Measurements from ENCODE around the gene IDH3A.

Gene IDH3A

DNA sequence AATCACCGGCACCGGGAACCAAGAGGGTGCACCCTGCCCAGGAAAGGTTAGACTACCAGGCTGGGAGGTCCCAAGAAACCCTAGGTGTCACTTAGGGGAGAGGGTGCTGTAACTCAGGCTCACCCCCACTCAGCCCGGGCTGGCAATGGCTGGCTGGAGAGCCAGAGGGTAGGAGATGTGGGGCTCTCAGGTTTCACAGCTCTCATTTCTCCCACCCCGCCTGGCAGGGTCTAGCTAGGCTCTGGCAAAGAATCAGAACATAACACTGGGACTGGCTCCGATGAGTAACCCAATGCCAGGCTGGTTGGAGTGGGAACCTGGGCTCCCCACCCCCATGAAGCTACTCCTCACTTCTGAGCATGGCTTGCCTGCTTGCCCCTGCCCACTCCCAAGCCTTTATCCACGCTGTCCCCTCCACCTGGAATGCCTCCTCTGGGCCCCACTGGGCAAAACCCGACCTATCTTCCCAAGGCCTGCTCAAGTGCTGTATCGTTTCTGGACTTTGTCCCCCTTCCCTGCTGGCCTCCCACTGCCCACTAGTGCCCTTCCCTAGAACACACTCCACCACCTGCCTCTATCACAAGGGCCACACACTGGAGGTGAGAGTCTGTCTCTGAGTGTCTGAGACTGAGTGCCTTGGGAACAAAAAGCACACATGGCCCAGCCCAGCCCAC is 19.9 kb upstream of the IDH3A start:
- ChIA-PET CTCF (interaction anchor here (1.2 to 2.4 kb wide), 4 partner anchors 17 to 111 kb away, joined by 3 to 10 read pairs (median 5); no protein-coding TSS in a partner anchor), POLR2A (no interaction called here)
- 78% methylated on average over 5 of the region's 8 CpGs for WGBS (ENCODE audit: insufficient coverage)
- Histone ChIP-seq H3K4me1 (ENCODE audit: control extremely low read depth in 1 of 4, control insufficient read depth in 4 of 4, insufficient read depth in 4 of 4, low read length in 3 of 4) (peaks cover 4 to 24% (median 17%) of the 10 kb centered on the region in 4 experiments), H3K36me3 (ENCODE audit: control insufficient read depth in 4 of 4, insufficient read depth in 4 of 4, low read length in 3 of 4) (no peaks in the 10 kb centered on the region), H3K4me3 (ENCODE audit: control insufficient read depth in 1 of 7, extremely low read depth in 1 of 7, insufficient read depth in 4 of 7, low read depth in 2 of 7, low read length in 6 of 7) (no peak overlapping the region), H3K27me3 (replicated peaks in 2 of 5; ENCODE audit: control insufficient read depth in 4 of 5, insufficient read depth in 5 of 5, low read length in 4 of 5) (peaks cover 0 to 1% (median 0%) of the 10 kb centered on the region in 5 experiments), H3K9me3 (ENCODE audit: control extremely low read depth in 1 of 5, control insufficient read depth in 4 of 5, insufficient read depth in 2 of 5, low read depth in 1 of 5, low read length in 4 of 5) (no peaks in the 10 kb centered on the region), H3K27ac (ENCODE audit: insufficient read depth in 1 of 2, low read depth in 1 of 2, low read length in 2 of 2, poor library complexity in 1 of 2, severe bottlenecking in 2 of 2) (no peak overlapping the region)
- no peak for DNase-seq

DNA sequence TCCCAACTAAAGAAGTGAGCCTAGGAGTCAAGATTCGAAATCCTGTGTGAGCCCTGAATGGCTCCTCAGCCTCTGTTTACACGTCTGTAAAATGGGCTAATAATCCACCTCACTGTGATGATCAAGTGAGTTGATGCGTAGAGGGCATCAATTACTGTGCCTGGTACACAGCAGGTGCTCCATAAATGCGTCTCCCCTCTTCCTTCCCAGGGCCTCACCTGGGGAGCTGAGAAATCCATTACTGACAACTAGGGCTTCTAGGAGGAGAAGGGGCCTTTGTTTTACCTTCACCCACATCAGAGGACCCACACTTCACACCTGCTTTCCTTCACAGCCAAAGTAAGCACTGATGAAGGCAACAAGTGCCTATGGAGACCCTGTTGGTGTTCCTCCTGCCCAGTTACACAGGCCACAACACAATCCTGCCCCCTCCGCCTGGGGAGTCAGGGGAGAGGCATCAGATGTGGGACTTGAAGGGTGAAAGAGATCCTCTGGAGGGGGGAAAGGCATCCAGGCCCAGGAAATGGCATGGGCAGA is 19.3 kb upstream of the IDH3A start:
- Histone ChIP-seq H3K4me3 (ENCODE audit: control insufficient read depth in 1 of 7, extremely low read depth in 1 of 7, insufficient read depth in 4 of 7, low read depth in 2 of 7, low read length in 6 of 7) (no peak overlapping the region), H3K9me3 (ENCODE audit: control extremely low read depth in 1 of 5, control insufficient read depth in 4 of 5, insufficient read depth in 2 of 5, low read depth in 1 of 5, low read length in 4 of 5) (no peaks in the 10 kb centered on the region), H3K4me1 (ENCODE audit: control extremely low read depth in 1 of 4, control insufficient read depth in 4 of 4, insufficient read depth in 4 of 4, low read length in 3 of 4) (peaks cover 4 to 24% (median 18%) of the 10 kb centered on the region in 4 experiments), H3K27me3 (replicated peaks in 2 of 5; ENCODE audit: control insufficient read depth in 4 of 5, insufficient read depth in 5 of 5, low read length in 4 of 5) (peaks cover 0 to 1% (median 0%) of the 10 kb centered on the region in 5 experiments), H3K27ac (ENCODE audit: insufficient read depth in 1 of 2, low read depth in 1 of 2, low read length in 2 of 2, poor library complexity in 1 of 2, severe bottlenecking in 2 of 2) (no peak overlapping the region), H3K36me3 (ENCODE audit: control insufficient read depth in 4 of 4, insufficient read depth in 4 of 4, low read length in 3 of 4) (no peaks in the 10 kb centered on the region)
- POLR2A ChIA-PET = interaction anchor here (1.3 kb wide), 1 partner anchor 44 kb away, joined by 3 read pairs; no protein-coding TSS in a partner anchor
- CTCF ChIA-PET = interaction anchor here (1.2 to 3.9 kb wide), 6 partner anchors 18 to 110 kb away, joined by 3 to 23 read pairs (median 5); no protein-coding TSS in a partner anchor
- 87% methylated on average over 3 of the region's 5 CpGs for WGBS (ENCODE audit: insufficient coverage)
- no peak for DNase-seq

GRCh38 chr15:78130466-78131294 is 18.5 kb upstream of the IDH3A start:
- CTCF ChIA-PET = interaction anchor here (0.8 to 3.9 kb wide), 13 partner anchors 7 to 112 kb away, joined by 3 to 23 read pairs (median 4); no protein-coding TSS in a partner anchor
- no peak for DNase-seq
- POLR2A ChIA-PET = interaction anchor here (1.3 kb wide), 1 partner anchor 44 kb away, joined by 3 read pairs; no protein-coding TSS in a partner anchor

DNA sequence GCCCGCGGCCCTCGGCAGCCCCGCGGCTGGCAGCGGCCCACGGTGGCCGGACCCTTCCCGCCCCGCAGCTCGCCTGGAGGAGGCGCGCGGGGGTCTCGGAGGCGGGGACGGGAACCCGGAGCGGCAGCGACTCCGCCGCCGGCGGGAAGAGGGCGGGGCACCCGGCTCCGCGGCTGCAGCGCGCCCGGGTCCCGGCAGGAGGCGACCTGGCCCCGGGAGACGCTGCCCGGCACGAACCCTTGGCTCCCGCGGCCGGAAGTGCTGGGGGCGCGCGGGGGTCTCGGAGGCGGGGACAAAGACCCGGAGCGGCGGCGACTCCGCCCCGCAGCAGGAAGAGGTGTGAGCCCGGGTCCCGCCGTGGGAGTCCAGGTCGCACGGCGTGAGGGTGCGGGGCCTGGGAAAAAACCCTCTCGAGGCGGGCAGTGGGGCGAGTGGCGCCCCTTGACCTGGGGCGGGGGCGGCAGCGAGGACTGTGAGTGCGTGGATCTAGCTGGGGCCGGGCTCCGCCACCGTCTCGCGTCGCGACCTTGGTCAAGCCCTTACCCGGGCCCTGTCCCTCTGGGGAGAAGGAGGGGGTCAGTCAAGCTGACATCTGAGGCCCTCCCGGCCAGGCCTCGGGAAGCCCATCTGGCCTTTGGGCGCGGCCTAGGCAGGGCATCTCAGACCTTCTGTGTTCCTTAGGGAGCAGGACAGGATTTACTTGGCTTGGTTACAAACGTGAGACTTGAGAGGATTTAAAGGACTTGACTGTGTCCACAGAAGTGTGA is 17.7 kb upstream of the IDH3A start, which contains the start of gene CIB2:
CIB2 (minus strand) TSS at position 151 of the 767 bp plus-strand sequence. CDS start 230 bp downstream, outside the sequence.
- H3K9me3 ChIP-seq (ENCODE audit: control extremely low read depth in 1 of 5, control insufficient read depth in 4 of 5, insufficient read depth in 2 of 5, low read depth in 1 of 5, low read length in 4 of 5) = no peaks in the 10 kb centered on the region
- WGBS (ENCODE audit: insufficient coverage) = under 1% methylated on average over 66 of the region's 79 CpGs
- ChIA-PET CTCF (interaction anchor here (0.7 to 3.9 kb wide), 18 partner anchors 8 to 111 kb away, joined by 3 to 23 read pairs (median 3); no protein-coding TSS in a partner anchor), POLR2A (interaction anchor here (1.3 kb wide), 1 partner anchor 43 kb away, joined by 3 read pairs; no protein-coding TSS in a partner anchor)
- peak within 1 kb of the TSS in 1 of 2 experiments; percentile 70 for H3K27ac ChIP-seq (ENCODE audit: insufficient read depth in 1 of 2, low read depth in 1 of 2, low read length in 2 of 2, poor library complexity in 1 of 2, severe bottlenecking in 2 of 2)
- peaks cover 0 to 1% (median 0%) of the 10 kb centered on the region in 5 experiments for H3K27me3 ChIP-seq (replicated peaks in 2 of 5; ENCODE audit: control insufficient read depth in 4 of 5, insufficient read depth in 5 of 5, low read length in 4 of 5)
- peak within 1 kb of the TSS; percentile 48 to 85 (median 76) for H3K4me3 ChIP-seq (ENCODE audit: control insufficient read depth in 1 of 7, extremely low read depth in 1 of 7, insufficient read depth in 4 of 7, low read depth in 2 of 7, low read length in 6 of 7)
- no peaks in the 10 kb centered on the region for H3K36me3 ChIP-seq (ENCODE audit: control insufficient read depth in 4 of 4, insufficient read depth in 4 of 4, low read length in 3 of 4)
- peaks cover 4 to 24% (median 18%) of the 10 kb centered on the region in 4 experiments for H3K4me1 ChIP-seq (ENCODE audit: control extremely low read depth in 1 of 4, control insufficient read depth in 4 of 4, insufficient read depth in 4 of 4, low read length in 3 of 4)
- peak; percentile 78 to 84 (median 81) for DNase-seq

More at GRCh38 chr15:78130466-78131294, 18.5 kb upstream of the IDH3A start:
- Histone ChIP-seq H3K27ac (ENCODE audit: insufficient read depth in 1 of 2, low read depth in 1 of 2, low read length in 2 of 2, poor library complexity in 1 of 2, severe bottlenecking in 2 of 2) (no peak overlapping the region), H3K36me3 (ENCODE audit: control insufficient read depth in 4 of 4, insufficient read depth in 4 of 4, low read length in 3 of 4) (no peaks in the 10 kb centered on the region), H3K4me1 (ENCODE audit: control extremely low read depth in 1 of 4, control insufficient read depth in 4 of 4, insufficient read depth in 4 of 4, low read length in 3 of 4) (peaks cover 4 to 24% (median 18%) of the 10 kb centered on the region in 4 experiments), H3K9me3 (ENCODE audit: control extremely low read depth in 1 of 5, control insufficient read depth in 4 of 5, insufficient read depth in 2 of 5, low read depth in 1 of 5, low read length in 4 of 5) (no peaks in the 10 kb centered on the region), H3K4me3 (ENCODE audit: control insufficient read depth in 1 of 7, extremely low read depth in 1 of 7, insufficient read depth in 4 of 7, low read depth in 2 of 7, low read length in 6 of 7) (peak overlapping the region; percentile 29 to 85 (median 76)), H3K27me3 (replicated peaks in 2 of 5; ENCODE audit: control insufficient read depth in 4 of 5, insufficient read depth in 5 of 5, low read length in 4 of 5) (peaks cover 0 to 1% (median 0%) of the 10 kb centered on the region in 5 experiments)
- WGBS (ENCODE audit: insufficient coverage) = 39% methylated on average over 46 of the region's 51 CpGs

- H3K4me1 ChIP-seq (ENCODE audit: control extremely low read depth in 1 of 4, control insufficient read depth in 4 of 4, insufficient read depth in 4 of 4, low read length in 3 of 4) = peaks cover 4 to 24% (median 18%) of the 10 kb centered on the region in 4 experiments
- WGBS (ENCODE audit: insufficient coverage) = 100% methylated on average over 2 of the region's 2 CpGs
- H3K27me3 ChIP-seq (replicated peaks in 2 of 5; ENCODE audit: control insufficient read depth in 4 of 5, insufficient read depth in 5 of 5, low read length in 4 of 5) = peaks cover 0 to 1% (median 0%) of the 10 kb centered on the region in 5 experiments
- no peak overlapping the region for H3K4me3 ChIP-seq (ENCODE audit: control insufficient read depth in 1 of 7, extremely low read depth in 1 of 7, insufficient read depth in 4 of 7, low read depth in 2 of 7, low read length in 6 of 7)
- ChIA-PET POLR2A (no interaction called here), CTCF (interaction anchor here (1.3 to 3.9 kb wide), 2 partner anchors 44 to 61 kb away, joined by 4 to 23 read pairs; no protein-coding TSS in a partner anchor)
- no peak for DNase-seq
- no peaks in the 10 kb centered on the region for H3K9me3 ChIP-seq (ENCODE audit: control extremely low read depth in 1 of 5, control insufficient read depth in 4 of 5, insufficient read depth in 2 of 5, low read depth in 1 of 5, low read length in 4 of 5)
- H3K27ac ChIP-seq (ENCODE audit: insufficient read depth in 1 of 2, low read depth in 1 of 2, low read length in 2 of 2, poor library complexity in 1 of 2, severe bottlenecking in 2 of 2) = no peak overlapping the region
- H3K36me3 ChIP-seq (ENCODE audit: control insufficient read depth in 4 of 4, insufficient read depth in 4 of 4, low read length in 3 of 4) = no peaks in the 10 kb centered on the region
These were observed 15.4 kb upstream of the IDH3A start for GRCh38 chr15:78133801-78134200.

DNA sequence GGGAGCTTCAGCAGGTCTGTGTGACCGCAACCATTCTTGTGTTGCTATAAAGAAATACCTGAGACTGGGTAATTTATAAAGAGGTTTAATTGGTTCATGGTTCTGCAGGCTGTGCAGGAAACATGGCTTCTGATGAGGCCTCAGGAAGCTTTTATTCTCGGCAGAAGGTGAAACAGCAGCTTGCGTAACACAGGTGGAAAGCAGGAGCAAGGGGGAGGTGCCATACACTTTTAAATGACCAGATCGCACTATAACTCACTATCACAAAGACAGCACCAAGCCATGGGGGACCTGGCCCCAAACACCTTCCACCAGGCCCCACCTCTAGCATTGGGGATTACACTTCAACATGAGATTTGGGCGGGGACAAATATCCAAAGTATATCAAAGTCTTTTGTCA is 9.6 kb upstream of the IDH3A start:
- ChIA-PET POLR2A (no interaction called here), CTCF (interaction anchor here (0.9 to 2.5 kb wide), 5 partner anchors 8 to 112 kb away, joined by 3 to 8 read pairs (median 3); no protein-coding TSS in a partner anchor)
- H3K27ac ChIP-seq (ENCODE audit: insufficient read depth in 1 of 2, low read depth in 1 of 2, low read length in 2 of 2, poor library complexity in 1 of 2, severe bottlenecking in 2 of 2) = no peak overlapping the region
- 83% methylated on average over 3 of the region's 5 CpGs for WGBS (ENCODE audit: insufficient coverage)
- no peaks in the 10 kb centered on the region for H3K4me1 ChIP-seq (ENCODE audit: control extremely low read depth in 1 of 4, control insufficient read depth in 4 of 4, insufficient read depth in 4 of 4, low read length in 3 of 4)
- H3K36me3 ChIP-seq (ENCODE audit: control insufficient read depth in 4 of 4, insufficient read depth in 4 of 4, low read length in 3 of 4) = no peaks in the 10 kb centered on the region
- no peak for DNase-seq
- H3K4me3 ChIP-seq (ENCODE audit: control insufficient read depth in 1 of 7, extremely low read depth in 1 of 7, insufficient read depth in 4 of 7, low read depth in 2 of 7, low read length in 6 of 7) = no peak overlapping the region
- H3K27me3 ChIP-seq (replicated peaks in 2 of 5; ENCODE audit: control insufficient read depth in 4 of 5, insufficient read depth in 5 of 5, low read length in 4 of 5) = no peaks in the 10 kb centered on the region
- H3K9me3 ChIP-seq (ENCODE audit: control extremely low read depth in 1 of 5, control insufficient read depth in 4 of 5, insufficient read depth in 2 of 5, low read depth in 1 of 5, low read length in 4 of 5) = no peaks in the 10 kb centered on the region
